ENCODE results near the gene PCDHGA9. TPM values are rescaled to one million over a fixed set of nuclear protein-coding genes. Genes with fewer than 3 reads are reported as not detected.

The PCDHGA9 gene
- total and polyA plus RNA-seq, 10 of the 15 experiments (the other 5 are each of a cell fraction or from before 2014, with no cell fraction given), result 0.08 to 0.63 (median 0.29) TPM; not detected in 2

GRCh38 chr5:141420855-141421488, 18.4 kb downstream of the PCDHGA9 start, which contains the start of gene PCDHGA11 (continued):
- TF ChIP-seq RCOR1 (conservative IDR thresholded peaks at IDR 0.05; ENCODE audit: low read depth, low read length) (no peak), BCLAF1 (IDR thresholded peaks at IDR 0.05) (no peak), HDAC6 (IDR thresholded peaks at IDR 0.05; ENCODE audit: unreplicated experiment) (no peak), SUPT20H (IDR thresholded peaks at IDR 0.05; ENCODE audit: borderline replicate concordance, control insufficient read depth, low read depth, low read length) (no peak), NRF1 (conservative IDR thresholded peaks at IDR 0.05; ENCODE audit: low read depth, low read length) (no peak), CTCF (IDR thresholded peaks at IDR 0.05 in 2 of 3, conservative IDR thresholded peaks at IDR 0.05 in 1 of 3; ENCODE audit: control insufficient read depth in 2 of 3, extremely low read depth in 1 of 3, insufficient read depth in 1 of 3, low read depth in 3 of 3, low read length in 3 of 3) (peak; percentile 83 to 89 (median 89)), ZNF384 (IDR thresholded peaks at IDR 0.05; ENCODE audit: borderline replicate concordance, low read depth, low read length) (no peak), NR2F1 (conservative IDR thresholded peaks at IDR 0.05) (no peak), ASH2L (IDR thresholded peaks at IDR 0.05; ENCODE audit: borderline replicate concordance, low read depth) (0 out of 2 replicates have a peak, but pooled peaks have one; percentile 33), ZSCAN29 (IDR thresholded peaks at IDR 0.05) (no peak), JUNB (IDR thresholded peaks at IDR 0.05) (no peak), ZBTB4 (CRISPR knock-in tag; IDR thresholded peaks at IDR 0.05) (no peak), PML (IDR thresholded peaks at IDR 0.05; ENCODE audit: low read length) (peak; percentile 41; the same call in 1 of the 2 replicates), NFYA (IDR thresholded peaks at IDR 0.05; ENCODE audit: borderline replicate concordance, low read depth, low read length) (no peak), EED (IDR thresholded peaks at IDR 0.05; ENCODE audit: low read depth) (peak; percentile 52), CEBPB (IDR thresholded peaks at IDR 0.05; ENCODE audit: borderline replicate concordance in 1 of 2, low read depth in 2 of 2, low read length in 2 of 2) (no peak), ETV6 (conservative IDR thresholded peaks at IDR 0.05 in 1 of 2, IDR thresholded peaks at IDR 0.05 in 1 of 2; ENCODE audit: borderline replicate concordance in 1 of 2, low read depth in 1 of 2) (0 out of 4 replicates have a peak, but pooled peaks of 1 of the 2 experiments have one; percentile 8), RFX5 (IDR thresholded peaks at IDR 0.05; ENCODE audit: low read depth, low read length) (no peak), SMC3 (IDR thresholded peaks at IDR 0.05; ENCODE audit: borderline replicate concordance, low read length) (peak; percentile 62)

All from GM12878 (cell line).